DMS 273 (cell line): ENCODE results near the gene CCDC154.
"Not testable (repeated sequence)": the region's sequence is repeated elsewhere in the genome, so short reads cannot be mapped to it uniquely, and the experiment has no call there.

Source experiments
- DNase-seq: peaks from one replicate; lab custom pipeline; 2025; ENCODE audit not compliant: unreplicated experiment; lab: John Stamatoyannopoulos, UW

CCDC154 gene

DNA sequence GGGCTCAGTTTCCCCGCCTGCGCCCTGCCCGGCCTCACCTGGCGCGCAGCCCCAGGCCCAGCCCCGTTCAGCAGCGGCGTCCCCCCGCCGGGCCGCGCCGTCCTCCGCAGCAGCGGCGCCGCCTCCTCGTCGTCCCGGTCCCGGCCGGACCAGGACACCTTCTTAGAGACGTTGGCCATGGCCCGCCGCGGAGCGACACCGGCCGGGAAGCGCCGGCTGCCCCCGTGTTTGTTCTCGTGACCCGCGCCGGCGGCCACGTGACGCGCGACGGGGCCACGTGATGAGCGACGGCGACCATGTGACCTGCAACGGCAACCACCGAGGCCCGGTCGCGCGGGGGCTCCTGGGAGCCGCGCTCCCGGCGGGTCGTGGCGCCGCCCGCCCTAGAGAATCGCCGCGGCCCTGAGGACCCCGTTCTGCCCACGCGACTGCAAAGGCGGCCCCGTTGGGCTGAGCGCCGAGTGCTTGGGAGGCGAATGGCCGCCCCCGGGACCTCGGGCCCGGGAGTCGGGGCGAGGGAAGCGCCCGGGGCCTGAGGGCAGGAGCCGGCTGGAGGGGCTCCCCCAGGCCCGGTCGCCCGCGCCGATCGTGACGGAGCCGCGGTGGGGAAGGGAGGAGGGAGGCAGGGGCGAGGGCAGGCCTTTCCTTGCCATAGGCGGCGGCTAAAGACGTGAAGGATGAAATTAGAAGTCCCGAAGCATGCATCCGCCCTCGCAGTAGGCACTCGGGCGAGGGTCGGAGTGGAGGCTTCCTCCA is 30.6 kb upstream of the CCDC154 start, which contains the start of gene CLCN7:
Gene CLCN7, minus strand, starts transcription at position 233 of the 756 bp plus-strand sequence. Its CDS starts 54 bp downstream, at position 179.
- DNase-seq: peak; percentile 92

DNA sequence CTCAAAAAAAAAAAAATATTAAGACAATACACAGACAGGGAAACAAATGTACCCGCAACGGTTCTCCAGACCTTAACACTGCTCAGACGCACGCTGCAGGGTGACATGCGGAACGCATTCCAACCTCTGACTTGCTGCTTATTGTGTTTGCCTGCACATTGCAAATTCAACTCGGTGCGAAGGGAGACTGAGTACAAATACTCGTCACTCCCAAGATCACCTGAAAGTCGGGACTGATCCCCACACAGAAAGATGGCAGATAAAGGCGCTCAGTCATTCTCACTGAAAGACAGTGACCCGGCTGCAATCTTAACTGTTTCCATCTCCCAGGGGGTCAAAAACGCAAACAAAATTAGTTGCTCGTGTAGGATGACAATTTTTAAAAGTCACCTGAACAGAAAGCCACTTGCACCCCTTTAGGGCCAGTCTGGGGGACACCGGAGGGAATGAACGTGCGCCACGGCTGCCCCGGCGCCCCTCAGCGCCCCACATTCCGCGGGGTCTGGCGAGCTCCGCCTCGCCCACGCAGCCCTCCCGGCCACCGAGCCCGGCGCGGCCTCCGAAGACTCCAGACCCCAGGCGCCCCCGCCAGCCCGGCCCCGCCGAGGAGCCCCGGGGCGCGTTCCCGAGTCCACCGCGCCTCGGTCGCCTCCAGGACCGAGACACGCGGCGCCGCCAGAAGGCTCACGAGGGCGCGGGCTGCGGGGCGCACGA is 29.9 kb upstream of the CCDC154 start:
- peak; percentile 68 for DNase-seq

DNA sequence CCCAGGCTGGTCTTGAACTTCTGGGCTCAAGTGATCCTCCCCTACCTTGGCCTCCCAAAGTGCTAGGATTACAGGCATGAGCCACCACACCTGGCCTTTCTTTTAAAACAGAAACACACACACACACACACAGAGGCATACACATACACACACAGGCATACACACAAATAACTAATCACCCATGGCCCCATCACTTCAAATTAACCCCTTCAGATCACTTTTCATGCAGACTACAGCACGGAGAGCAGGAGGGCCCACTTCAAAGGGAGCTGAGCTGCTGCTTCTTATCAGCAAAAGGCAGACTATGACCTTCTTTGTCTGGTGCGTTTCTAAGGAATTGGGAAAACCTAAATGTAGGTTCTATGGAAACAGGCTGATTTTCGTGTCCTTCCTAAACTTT is 28.6 kb upstream of the CCDC154 start:
- no peak for DNase-seq

DNA sequence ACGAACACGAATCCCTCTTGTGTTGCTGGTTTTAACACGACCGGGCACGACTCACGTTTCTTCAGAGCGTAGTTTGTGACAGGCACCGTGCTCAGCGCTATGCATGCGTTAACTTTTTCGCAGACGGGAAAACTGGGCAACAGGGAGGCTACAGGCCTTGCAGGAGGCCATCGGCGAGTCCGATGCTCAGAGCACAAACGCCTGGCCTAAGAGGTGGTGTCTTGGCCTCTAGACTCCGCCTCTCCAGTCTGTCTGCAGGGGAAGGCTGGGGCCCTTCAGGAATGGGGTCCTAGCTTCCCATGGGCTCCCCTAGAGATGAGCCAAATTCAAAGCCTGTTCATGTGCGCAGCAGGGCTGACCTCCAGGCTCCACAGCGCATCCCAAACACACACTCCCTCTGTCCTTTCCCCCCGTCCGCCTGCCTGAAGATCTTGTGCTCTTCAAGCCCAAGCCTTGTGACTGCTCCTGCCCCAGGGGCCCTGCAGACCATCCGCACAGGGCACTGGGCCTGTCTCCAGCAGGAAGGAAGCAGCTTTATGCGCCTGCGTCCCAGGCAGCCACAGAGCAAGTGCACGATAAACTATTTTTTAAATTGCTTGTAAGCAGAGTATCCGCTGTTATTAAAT is 27.3 kb upstream of the CCDC154 start:
- DNase-seq: no peak

DNA sequence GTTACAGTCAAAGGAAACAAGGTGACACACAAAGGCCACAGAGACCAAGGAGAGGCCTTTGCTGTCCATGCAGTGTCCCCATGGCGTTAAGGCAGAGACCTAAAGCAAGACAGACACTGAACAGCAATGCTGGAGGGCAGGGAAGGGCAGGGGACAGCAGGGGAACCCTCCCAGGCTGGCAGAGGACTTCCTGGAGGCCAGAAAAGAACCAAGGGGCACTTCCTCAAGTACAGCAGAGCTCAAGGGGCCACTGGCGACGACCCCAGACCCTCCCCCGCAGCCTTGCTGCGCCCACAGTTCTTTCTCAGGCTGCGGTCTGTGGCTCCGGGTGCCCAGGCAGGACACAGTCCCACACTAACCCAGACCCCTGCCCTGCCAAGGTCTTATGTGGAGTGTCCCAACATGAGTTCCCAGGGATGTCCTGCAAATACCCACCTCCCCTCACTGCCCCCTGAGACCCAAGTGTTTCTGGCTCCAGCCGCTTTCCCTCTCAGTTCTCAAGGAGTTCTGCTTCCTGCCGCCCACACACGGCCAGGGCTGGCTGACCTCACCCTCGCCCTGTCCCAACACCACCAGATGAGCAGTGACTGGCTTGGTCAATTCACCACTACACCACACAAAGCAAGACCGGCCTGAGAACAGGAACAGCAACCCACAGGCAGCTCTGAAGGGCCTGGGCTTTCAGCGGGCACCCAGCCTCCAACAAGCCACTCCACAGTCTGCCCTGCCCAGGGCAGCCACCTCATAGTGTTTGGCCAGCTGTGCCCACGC is 26.3 kb upstream of the CCDC154 start:
- DNase-seq: no peak

DNA sequence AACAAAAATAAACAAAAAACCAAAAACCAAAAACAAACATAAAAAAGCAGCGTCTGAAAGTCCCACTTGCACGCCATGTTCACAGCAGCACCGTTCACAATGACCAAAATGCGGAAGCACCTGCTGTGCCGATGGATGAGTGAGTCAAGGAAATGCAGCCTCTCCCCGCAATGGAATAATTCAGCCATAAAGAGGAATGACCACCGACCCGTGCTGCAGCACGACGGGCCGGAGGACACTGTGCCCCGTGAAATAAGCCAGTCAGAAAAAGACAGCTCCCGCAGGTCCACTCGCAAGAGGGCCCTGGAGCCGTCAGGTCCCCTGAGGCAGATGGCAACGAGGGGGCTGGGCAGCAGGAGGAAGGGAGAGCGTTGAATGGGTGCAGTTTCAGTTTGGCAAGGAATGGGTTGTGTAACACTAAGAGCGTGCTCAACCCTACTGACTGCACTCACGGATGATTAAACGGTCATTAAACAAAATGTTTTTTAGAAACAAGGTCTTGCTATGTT is 25.4 kb upstream of the CCDC154 start:
- DNase-seq: no peak

DNA sequence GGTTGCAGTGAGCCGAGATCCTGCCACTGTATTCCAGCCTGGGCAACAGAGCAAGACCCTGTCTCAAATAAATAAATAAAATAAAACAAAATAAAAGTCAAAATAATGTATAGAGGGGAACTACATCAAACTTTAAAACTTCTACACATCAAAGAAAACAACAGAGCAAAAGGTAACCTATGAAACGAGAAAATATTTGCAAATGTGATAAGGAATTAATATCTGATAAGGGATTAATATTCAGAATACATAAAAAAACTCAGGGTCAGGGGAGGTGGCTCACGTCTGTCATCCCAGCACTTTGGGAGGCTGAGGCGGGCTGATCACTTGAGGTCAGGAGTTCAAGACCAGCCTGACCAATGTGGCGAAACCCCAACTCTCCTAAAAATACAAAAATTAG is 24.8 kb upstream of the CCDC154 start:
- DNase-seq: not testable (repeated sequence)

DNA sequence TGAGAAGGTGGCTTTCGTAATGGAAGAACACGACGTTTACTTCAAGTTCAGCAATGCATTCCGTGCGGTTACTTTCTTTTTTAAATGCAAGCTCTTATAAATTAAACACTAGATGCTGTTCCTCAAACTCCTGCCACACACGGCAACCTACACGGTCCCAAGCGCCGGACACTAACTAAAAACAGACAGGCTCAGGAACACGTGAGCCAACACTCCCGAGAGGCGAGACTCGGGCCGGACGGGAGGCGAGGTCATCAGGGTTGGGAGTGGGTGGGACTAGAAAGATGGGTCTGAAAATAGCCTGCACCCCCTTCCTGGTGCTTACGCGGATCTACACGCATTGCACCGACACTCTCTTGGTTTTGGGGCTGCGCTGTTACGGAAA is 24.1 kb upstream of the CCDC154 start:
- no peak for DNase-seq

DNA sequence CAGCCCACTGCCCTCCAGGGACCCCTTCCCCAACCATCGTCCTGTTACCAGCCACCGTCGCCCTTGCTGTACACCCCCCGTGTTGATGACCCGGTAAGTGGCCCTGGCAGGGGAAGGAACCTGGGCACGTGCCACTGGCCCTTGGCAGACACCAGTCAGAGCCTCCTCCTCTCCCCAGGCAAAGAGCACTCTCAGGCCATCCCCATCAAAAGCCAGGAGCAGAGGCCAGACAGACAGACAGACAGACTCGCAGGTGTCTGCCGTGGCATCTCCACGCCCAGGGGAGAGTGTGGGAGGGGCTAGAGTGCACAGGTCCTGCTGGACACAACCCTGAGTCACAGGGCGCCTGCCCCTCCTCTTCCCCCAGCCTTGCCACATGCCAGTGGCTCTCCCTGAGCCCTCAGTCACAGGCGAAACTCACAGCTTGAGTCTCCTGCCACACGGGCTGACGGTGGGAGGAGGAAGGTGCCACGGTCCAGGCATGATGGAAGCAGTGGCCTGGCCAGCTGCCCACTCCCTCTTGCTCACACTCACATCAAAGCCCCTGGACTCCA is 22.7 kb upstream of the CCDC154 start:
- no peak for DNase-seq

DNA sequence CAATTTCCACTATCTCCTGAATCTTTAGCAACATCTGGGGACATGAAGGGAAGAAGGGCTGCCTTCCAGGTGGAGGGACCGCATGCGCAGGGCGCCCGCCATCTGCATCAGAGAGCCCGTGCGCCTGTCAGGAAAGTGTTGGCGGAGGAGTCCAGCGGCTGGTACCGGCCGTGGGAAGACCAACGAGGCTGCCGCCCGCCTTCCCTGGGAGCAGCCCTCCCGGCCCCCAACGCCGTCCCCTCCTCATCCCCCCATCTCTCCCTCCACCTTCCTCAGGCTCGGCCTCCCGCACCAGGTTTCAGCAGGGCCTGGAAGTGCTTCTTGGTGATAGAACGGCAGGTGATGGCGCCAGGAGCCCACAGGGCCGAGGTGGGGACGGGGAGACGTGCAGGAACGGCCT is 21.7 kb upstream of the CCDC154 start:
- no peak for DNase-seq

DNA sequence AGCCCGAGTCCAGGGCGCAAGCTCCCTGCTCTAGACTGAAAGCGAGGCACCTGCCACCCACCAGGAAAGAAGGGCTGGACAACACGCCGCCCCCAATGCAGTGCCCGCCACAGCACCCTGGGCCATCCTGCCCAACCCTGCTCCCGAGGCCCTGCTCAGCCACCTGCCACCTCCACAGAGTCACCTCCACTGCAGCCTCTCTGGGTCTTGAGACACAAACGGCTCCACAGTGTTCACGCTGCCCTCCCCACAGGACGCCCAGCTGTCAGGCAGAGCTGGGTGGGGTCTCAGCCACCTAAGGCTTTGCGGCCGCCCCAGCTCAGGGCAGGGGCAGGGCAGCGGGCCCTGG is 21.2 kb upstream of the CCDC154 start:
- DNase-seq: no peak

DNA sequence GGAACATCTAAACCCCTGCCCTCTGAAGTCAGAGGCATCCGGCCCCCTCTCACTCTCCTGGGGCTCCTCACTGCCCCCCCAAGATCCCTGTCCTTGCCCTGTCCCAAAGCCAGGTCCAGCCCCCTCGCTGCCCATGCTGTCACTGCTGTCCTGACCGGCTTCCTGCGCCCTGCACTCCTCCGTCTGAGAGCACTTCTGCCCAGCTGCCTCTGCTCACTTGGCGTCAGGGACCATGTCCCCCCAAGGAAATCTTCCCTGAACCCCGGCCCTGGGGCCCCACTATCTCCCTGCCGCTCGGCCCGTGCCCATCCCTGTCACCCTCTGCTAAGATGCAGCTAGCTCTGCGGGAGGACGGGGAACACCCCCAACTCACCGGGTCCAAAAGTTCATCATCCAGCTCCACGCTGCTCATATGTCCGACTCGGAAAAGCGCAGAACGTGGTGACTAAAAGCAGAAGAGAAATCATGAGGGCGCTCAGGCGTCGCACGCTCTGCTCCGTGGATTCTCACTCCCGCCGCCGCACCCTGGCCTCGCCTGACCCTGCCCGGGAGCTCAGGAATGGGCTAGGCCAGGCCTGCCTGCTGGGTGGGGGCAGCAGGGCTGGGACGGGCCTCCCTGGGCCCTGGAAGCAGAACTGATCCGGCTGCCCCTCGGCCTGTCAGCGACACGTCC is 20.7 kb upstream of the CCDC154 start:
- DNase-seq: no peak

DNA sequence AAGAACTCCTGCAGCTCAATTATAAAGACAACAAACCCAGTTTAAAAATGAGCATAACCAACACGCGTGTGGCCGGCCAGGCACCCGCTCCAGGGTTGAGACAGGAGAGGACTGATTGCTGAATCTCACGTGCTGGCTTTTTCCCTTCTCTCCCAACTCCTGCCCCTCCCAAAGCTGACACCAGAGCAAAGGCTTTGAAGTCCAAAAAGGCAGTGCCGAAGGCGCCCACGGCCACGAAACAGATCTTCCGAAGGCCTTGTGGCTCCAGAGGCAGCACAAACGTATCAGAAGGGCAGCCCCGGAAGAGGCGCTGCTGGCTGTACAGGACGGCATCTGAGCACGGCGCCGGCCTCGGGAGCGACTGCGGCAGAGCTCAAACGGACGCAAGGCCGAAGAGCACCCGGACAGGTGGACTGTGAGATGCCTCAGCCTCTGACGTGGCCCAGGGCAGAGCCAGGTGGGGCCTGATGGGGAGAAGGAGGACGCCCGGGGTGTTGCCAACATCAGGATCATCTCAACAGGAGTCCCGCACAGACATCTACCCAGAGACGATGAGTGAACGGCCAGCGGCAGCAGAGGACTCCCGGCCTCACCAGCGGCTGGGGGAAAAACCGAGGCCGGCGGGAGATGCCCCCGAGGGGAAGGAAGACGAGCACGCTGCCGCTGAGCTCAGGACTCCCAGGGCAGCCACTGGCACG is 20.0 kb upstream of the CCDC154 start:
- DNase-seq: no peak

DNA sequence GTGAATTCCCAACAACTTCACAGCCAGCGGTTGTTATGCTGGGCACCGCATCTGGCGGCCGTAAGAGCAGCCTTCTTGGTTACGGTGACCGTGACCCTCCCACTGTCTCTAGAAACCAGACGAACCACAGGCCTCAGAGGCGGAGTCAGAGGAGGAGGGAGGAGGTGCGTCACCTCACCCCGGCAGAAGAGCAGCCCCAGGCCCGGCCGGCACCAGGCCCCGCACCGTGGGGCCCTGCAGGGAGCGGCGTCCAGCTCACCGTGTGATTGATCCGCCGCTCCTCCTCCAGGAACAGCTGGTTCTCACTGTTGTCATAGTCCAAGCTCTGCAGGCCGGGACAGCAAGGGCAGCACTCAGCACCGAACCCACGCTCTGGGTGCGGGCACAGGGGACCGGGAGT is 16.8 kb upstream of the CCDC154 start:
- no peak for DNase-seq

DNA sequence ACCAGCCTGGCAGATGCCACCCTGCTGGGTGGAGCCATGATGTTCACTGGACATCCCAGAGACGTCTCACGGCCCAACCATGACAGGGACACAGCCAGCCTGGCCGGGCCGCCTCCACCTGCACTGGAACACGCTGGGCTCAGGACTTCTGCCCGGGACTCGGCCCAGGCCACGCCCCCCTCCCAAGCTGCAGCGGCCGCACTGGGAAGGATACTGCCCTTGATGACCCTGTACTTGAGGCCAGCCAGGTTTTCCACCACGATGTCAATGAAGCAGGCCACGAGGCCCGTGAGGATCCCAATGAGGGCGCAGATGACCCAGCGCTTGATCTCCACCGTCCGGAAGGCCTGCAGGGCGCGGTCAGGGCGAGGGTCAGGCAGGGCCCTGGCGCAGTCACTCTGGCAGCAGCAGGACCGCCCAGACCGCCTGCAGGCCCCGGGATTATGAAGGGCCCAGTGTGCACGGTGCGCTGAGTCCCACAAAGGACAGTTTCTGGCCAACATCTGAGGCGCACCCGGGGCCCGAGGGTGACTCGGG is 16.3 kb upstream of the CCDC154 start:
- DNase-seq: no peak

DNA sequence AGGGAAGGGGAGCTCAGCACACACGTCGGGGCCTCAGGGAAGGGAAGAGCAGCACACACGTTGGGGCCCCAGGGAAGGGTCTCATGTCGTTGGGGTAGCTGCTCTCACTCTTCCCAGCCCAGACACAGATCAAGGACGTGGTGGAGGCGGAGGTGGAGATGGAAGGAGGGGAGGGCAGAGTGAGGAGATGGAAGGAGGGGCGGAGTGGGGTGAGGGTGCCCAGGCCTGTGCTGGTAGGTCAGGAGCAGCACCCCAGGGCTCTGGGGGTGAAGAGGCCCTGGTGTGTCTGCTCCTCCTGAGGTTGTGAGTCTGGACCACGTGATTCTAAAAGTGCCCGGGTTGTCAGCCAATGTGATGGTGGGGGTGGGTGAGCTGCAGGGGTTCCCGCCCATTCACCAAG is 15.6 kb upstream of the CCDC154 start:
- no peak for DNase-seq

DNA sequence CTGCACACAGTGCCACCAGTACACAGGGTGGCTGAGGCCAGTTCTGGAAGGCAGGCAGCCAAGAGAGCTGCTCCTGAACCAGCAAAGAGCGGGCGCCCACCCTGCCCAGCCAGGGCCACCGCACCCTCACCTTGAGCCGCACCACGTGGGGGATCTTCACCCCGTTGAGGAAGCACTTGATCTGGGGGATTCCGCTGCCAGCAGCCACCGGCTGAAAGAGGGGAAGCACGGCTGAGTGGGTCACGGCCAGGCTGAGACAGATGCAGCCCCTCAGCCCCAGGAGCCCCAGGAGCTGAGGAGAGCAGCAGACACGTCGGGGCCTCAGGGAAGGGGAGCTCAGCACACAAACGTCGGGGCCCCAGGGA is 14.6 kb upstream of the CCDC154 start:
- no peak for DNase-seq

DNA sequence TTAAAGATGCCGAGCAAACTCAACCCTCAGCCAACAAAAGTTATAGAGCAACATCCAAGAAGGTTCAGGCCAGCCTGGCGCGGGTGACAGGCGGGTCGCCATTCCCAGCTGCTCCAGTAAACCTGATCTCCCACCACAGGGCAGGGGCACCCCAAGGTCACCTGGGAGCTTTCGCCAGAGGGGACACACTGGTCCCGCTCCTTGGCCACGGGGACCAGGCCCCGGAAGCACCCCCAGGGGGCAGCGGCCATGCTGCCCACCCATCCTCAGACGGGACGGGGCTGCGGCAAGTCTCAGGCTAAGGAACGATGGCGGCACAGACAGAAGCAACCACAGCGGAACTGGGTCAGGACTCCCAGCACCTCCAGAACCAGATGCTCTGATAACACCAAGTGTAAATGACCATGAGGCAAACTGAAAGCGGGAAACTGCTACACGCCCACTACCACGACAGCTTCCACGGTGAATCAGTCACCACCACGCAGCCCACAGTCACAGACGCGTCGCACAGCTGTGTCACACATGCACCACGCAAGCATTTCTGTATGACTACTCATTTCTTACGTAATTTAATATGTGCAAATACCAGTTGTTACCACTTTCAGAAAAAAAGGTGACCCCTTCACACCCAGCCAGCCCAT is 14.1 kb upstream of the CCDC154 start:
- no peak for DNase-seq
